ENCODE measurements around the gene CLCN6. TPM values are rescaled to one million over a fixed set of nuclear protein-coding genes. Genes with fewer than 3 reads are reported as not detected.

Gene CLCN6
- total and polyA plus RNA-seq, 2 of the 13 experiments (the other 11 are each of a cell fraction or from before 2014, with no cell fraction given) = 14.9 to 19.3 TPM

DNA sequence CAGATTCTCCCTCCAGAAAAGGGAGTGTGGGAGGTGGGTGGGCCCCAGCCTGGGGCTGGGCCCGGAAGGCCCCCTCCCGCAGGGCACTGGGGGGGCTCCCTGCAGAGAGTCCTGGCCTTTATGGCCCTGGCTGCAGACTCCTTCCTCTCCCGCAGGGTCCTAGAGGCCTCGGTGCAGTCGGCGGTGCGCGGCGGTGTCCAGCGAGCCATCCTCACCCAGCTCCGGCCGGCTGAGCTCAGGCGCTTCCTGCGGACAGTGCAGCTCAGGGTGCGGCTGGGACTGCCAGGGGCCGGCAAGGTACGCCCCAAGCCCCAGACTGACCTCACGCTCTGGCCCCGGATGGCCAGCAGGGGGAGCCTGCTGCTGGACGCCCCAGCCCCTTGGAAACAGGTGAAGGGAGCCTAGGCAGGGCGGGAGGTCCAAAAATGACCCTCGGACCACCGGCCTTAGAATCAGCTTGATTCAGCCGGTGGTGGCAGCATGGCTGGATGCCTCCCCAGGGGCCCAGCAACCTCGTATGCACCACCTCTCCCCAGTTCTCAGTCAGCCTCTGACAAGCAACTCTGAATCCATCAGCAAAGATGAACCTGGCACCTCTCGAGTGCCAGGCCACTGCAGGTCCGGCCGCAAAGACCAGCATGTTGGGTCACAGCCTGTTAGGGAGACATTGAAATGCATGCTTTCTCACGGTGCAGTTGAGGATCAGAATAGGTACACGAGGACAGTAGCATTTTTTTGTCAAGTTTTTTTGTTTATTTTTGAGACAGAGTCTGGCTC, 20.8 kb upstream of the CLCN6 start (continued):
- TF ChIP-seq ZNF354B (CRISPR knock-in tag; IDR thresholded peaks at IDR 0.05) = 0 out of 2 replicates have a peak, but pooled peaks have one; percentile 27
- TF ChIP-seq TARDBP (CRISPR knock-in tag; IDR thresholded peaks at IDR 0.05) = peak; percentile 58; the same call in 1 of the 2 replicates
- peak; percentile 25 for TF ChIP-seq ASH2L (IDR thresholded peaks at IDR 0.05; ENCODE audit: insufficient read length, low read depth, low read length)
- TF ChIP-seq ZNF205 (CRISPR knock-in tag; IDR thresholded peaks at IDR 0.05) = 0 out of 2 replicates have a peak, but pooled peaks have one; percentile 26
- TF ChIP-seq TAF1 (CRISPR knock-in tag; IDR thresholded peaks at IDR 0.05) = 0 out of 2 replicates have a peak, but pooled peaks have one; percentile 29
- TF ChIP-seq, protein P1, sequence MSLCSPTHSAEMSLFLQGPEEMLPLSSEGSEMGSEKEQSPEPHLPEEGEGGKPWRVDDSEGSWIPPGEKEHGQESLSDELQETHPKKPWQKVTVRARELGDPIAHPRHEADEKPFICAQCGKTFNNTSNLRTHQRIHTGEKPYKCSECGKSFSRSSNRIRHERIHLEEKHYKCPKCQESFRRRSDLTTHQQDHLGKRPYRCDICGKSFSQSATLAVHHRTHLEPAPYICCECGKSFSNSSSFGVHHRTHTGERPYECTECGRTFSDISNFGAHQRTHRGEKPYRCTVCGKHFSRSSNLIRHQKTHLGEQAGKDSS (CRISPR knock-in tag; IDR thresholded peaks at IDR 0.05; ENCODE audit: borderline replicate concordance, low read depth) = no peak
- 0 out of 2 replicates have a peak, but pooled peaks have one; percentile 48 for TF ChIP-seq KAT8 (CRISPR knock-in tag; IDR thresholded peaks at IDR 0.05)
- TF ChIP-seq, protein P2, sequence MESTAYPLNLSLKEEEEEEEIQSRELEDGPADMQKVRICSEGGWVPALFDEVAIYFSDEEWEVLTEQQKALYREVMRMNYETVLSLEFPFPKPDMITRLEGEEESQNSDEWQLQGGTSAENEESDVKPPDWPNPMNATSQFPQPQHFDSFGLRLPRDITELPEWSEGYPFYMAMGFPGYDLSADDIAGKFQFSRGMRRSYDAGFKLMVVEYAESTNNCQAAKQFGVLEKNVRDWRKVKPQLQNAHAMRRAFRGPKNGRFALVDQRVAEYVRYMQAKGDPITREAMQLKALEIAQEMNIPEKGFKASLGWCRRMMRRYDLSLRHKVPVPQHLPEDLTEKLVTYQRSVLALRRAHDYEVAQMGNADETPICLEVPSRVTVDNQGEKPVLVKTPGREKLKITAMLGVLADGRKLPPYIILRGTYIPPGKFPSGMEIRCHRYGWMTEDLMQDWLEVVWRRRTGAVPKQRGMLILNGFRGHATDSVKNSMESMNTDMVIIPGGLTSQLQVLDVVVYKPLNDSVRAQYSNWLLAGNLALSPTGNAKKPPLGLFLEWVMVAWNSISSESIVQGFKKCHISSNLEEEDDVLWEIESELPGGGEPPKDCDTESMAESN (CRISPR knock-in tag; conservative IDR thresholded peaks at IDR 0.05) = peak; percentile 95
- TF ChIP-seq ZBTB8A (CRISPR knock-in tag; IDR thresholded peaks at IDR 0.05; ENCODE audit: borderline replicate concordance, low read depth) = no peak
- 0 out of 2 replicates have a peak, but pooled peaks have one; percentile 31 for TF ChIP-seq ZNF337 (CRISPR knock-in tag; IDR thresholded peaks at IDR 0.05; ENCODE audit: borderline replicate concordance, low read depth)
- peak; percentile 58; the same call in 1 of the 2 replicates for TF ChIP-seq SALL1 (CRISPR knock-in tag; IDR thresholded peaks at IDR 0.05)
- no peak for TF ChIP-seq SETDB1 (CRISPR knock-in tag; IDR thresholded peaks at IDR 0.05; ENCODE audit: borderline replicate concordance)
- TF ChIP-seq, protein P3, sequence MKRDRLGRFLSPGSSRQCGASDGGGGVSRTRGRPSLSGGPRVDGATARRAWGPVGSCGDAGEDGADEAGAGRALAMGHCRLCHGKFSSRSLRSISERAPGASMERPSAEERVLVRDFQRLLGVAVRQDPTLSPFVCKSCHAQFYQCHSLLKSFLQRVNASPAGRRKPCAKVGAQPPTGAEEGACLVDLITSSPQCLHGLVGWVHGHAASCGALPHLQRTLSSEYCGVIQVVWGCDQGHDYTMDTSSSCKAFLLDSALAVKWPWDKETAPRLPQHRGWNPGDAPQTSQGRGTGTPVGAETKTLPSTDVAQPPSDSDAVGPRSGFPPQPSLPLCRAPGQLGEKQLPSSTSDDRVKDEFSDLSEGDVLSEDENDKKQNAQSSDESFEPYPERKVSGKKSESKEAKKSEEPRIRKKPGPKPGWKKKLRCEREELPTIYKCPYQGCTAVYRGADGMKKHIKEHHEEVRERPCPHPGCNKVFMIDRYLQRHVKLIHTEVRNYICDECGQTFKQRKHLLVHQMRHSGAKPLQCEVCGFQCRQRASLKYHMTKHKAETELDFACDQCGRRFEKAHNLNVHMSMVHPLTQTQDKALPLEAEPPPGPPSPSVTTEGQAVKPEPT (CRISPR knock-in tag; IDR thresholded peaks at IDR 0.05; ENCODE audit: low read depth) = no peak
- TF ChIP-seq, protein P4, sequence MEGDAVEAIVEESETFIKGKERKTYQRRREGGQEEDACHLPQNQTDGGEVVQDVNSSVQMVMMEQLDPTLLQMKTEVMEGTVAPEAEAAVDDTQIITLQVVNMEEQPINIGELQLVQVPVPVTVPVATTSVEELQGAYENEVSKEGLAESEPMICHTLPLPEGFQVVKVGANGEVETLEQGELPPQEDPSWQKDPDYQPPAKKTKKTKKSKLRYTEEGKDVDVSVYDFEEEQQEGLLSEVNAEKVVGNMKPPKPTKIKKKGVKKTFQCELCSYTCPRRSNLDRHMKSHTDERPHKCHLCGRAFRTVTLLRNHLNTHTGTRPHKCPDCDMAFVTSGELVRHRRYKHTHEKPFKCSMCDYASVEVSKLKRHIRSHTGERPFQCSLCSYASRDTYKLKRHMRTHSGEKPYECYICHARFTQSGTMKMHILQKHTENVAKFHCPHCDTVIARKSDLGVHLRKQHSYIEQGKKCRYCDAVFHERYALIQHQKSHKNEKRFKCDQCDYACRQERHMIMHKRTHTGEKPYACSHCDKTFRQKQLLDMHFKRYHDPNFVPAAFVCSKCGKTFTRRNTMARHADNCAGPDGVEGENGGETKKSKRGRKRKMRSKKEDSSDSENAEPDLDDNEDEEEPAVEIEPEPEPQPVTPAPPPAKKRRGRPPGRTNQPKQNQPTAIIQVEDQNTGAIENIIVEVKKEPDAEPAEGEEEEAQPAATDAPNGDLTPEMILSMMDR (CRISPR knock-in tag; IDR thresholded peaks at IDR 0.05) = peak; percentile 98
- TF ChIP-seq ZKSCAN5 (CRISPR knock-in tag; IDR thresholded peaks at IDR 0.05) = no peak
- peak; percentile 44; the same call in 1 of the 2 replicates for TF ChIP-seq THAP11 (CRISPR knock-in tag; IDR thresholded peaks at IDR 0.05)
- TF ChIP-seq SAP130 (CRISPR knock-in tag; IDR thresholded peaks at IDR 0.05; ENCODE audit: low read depth) = peak; percentile 49
- TF ChIP-seq, protein P5, sequence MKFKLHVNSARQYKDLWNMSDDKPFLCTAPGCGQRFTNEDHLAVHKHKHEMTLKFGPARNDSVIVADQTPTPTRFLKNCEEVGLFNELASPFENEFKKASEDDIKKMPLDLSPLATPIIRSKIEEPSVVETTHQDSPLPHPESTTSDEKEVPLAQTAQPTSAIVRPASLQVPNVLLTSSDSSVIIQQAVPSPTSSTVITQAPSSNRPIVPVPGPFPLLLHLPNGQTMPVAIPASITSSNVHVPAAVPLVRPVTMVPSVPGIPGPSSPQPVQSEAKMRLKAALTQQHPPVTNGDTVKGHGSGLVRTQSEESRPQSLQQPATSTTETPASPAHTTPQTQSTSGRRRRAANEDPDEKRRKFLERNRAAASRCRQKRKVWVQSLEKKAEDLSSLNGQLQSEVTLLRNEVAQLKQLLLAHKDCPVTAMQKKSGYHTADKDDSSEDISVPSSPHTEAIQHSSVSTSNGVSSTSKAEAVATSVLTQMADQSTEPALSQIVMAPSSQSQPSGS (CRISPR knock-in tag; IDR thresholded peaks at IDR 0.05) = peak; percentile 30; the same call in 1 of the 2 replicates
- peak; percentile 66 for TF ChIP-seq STAG1 (CRISPR knock-in tag; IDR thresholded peaks at IDR 0.05)
- TF ChIP-seq HDAC2 (CRISPR knock-in tag; IDR thresholded peaks at IDR 0.05) = peak; percentile 69

Measured in HepG2 (cell line).